Stimulated activated CD4-positive, alpha-beta T cell treated with anti-CD3 and anti-CD28 coated beads, TNF-alpha, amount 100 ng/mL, for 48 hours (primary cell): Measurements from ENCODE around the gene SLC36A1.

ENCODE experiments used
- DNase-seq, 3 donors: peaks; one replicate each; pipeline ENCODE4 v3.0.0-alpha.2; 2020; ENCODE audit warnings: low read depth in 3 of 3

SLC36A1 gene

GRCh38 chr5:151451626-151452520 is 4.5 kb downstream of the SLC36A1 start:
- DNase-seq = no peak

DNA sequence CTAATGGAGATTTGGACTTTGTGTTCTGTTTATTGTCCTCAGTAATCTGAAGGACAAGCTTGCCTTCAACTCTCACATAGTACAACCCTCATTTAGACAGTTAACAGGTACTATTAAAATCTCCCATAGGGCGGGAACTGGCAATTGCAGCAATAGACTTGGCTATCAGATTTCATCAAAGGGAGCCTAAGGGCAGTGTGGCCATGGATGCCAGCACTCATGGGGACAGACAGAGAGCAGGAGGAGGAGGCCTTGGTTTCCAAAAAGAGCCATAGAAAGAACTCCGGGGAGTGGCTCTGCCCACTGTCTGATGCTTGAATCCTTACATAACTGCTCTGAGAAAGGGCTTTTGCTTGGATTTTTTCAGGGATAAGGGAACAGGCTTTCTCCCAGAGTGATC is 6.8 kb downstream of the SLC36A1 start:
- no peak for DNase-seq

DNA sequence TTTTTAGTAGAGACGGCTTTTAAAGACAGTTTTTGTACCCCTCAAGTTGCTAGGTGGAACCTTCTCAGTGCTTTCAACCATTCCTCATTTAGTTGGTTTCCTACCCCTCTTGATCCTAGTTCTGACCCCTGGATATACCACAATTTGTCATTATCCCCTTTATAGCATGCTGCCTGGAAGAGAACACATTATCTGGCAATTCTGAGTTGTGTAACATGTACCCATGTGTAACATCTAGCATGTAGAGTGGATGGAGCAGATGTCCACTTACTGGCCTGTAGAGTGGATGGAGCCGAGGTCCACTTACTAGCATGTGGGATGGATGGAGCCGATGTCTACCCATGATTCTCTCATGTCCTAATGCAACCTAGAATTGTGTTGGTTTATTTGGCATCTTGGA is 7.5 kb downstream of the SLC36A1 start:
- DNase-seq = no peak

- no peak for DNase-seq
Observed at GRCh38 chr5:151456321-151456940, 9.0 kb downstream of the SLC36A1 start.

DNA sequence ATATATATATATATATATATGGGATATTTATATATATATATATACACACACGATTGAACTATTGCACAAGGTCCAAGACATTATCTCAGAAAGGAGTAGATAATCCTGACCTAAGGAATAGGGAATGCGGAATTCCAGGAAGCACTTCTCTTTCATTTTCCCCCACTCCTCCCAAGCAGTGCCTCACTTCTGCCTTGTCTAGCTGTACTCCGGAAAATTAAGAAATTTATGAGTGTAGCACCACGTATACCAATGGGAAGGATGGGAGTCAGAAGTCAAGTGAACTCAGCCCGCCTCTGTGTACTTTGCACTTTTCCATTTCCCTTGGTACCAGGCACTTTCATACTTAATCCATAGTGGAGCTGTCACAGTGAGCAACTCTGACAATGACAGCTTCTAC is 10.9 kb downstream of the SLC36A1 start:
- DNase-seq = no peak

DNA sequence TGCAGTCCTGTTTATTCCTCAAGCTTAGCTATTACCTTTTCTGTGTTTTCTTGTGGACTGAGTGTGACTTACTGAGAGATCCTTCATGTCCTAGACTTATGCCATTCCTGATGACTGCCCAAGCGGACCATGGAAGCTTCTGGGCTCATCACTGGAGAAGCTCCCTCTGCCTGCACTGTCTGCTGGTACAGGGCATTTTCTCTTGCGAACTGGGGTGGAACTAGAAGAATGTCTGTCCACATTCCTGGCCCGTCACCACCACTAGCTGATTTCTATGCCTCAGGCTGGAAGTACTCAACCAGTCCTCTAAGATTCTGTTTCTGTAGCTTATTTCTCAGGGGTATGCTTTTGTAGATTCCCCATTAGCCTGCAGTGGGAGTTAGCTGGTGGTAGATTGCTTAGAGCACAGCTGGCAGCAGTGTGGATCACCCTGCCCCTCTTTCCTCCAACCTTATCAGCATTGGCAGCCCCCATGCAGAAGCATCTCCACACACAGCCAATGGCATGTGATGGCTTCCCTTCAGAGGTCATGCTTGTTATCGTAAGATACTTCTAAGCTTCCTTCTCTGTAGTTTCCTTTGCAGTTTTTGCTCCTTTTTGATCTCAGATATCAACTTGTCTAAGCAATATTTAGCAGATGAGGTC is 12.4 kb downstream of the SLC36A1 start:
- DNase-seq = no peak

- DNase-seq = no peak
Observed at GRCh38 chr5:151461312-151461711, 13.9 kb downstream of the SLC36A1 start.

DNA sequence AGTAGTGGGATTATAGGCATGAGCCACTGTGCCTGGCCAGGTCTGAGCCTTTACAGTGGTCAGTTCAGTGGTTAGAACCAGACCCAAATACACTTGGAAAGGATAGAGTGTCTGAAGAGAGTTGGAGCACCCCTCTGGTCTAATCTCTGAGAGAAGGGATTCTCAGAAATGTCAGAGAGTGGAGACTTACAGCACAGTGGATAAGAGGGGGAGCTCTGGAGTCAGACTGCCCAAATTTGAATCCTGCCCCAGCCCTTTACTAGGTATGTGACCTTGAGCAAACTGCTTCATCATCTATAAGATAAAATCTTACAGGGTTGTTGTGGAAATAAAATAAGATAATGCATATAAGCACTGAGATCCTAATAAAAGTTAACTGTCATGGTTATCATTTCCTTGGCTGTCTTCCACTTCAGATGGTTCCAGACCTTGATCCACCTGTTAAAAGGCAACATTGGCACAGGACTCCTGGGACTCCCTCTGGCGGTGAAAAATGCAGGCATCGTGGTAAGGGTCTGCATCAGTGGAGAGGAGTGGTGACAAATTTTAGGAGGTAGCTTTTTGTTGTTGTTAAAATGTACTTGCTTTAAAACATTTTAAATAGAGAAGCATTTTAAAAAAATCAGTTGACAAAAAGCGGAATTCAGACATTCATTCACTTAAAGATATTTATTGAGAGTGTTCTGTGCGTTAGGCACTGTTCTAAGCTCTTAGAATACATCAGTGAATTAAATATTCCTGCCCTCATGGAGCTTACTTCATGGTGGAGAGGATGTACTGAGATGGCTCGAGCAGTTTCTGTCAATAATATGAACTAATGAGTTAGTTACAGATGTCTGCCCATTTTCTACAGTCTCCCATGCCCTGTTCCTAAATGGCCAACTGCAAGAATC is 16.0 kb downstream of the SLC36A1 start:
- no peak for DNase-seq

DNA sequence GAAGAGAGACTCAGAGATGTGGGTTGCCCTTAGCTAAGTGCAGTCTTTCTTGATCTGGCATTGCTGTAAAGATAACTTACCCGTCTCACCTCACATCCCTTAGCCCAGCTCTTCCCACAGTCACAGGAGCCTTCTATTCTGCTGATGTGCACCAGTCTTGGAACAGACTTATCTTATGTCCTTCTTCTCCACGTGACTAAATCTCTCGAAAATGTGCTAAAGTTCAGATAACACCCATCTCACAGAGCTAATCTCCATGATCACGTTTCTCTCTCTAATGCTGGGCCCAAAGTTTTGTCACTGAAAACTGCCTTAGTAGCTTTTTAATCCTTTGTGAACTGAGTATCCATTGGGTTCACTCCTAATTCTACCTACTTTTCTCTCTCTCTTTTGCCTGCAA is 16.7 kb downstream of the SLC36A1 start:
- no peak for DNase-seq

GRCh38 chr5:151465476-151465875 is 18.1 kb downstream of the SLC36A1 start:
- DNase-seq = no peak

- no peak for DNase-seq
Observed at GRCh38 chr5:151467576-151467975, 20.2 kb downstream of the SLC36A1 start.

DNA sequence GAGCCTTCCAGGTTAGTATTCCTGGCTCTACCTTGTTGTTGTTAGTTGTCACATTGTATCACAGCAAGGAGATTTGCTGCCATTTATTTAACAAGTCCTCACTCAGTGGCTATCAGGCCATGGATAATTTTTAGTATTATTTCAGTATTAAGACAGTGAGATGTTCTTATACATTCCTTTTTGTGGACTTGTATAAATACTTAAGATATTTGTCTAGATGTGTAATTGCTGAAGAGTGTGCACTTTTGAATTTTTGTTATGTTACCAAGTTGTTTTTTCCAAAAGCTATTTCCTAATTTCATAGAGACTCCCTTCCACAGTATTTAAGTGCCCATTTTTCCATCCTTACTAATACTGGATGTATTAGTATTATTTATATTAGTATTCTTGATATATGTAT is 22.0 kb downstream of the SLC36A1 start:
- DNase-seq = no peak

GRCh38 chr5:151469992-151470391 is 22.6 kb downstream of the SLC36A1 start:
- DNase-seq = no peak

DNA sequence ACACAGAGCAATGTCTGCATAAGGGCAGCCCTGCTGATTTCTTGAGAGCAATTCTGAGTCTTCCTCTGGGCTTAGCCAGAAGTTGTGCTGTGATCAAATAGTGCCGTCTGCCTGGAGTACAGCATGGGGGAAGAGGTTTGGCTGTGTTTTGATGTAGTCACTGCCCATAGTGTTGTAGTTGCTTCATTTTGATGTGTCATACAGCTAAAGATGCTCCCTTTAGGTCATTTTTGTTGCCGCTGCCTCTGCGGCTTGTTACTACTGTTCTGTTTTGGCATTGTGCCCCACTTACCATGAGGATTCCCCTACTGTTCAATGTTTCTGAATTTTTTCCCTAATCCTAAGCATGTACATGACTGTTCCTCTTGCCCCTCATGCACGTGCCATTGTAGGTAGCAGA is 23.0 kb downstream of the SLC36A1 start:
- no peak for DNase-seq

DNA sequence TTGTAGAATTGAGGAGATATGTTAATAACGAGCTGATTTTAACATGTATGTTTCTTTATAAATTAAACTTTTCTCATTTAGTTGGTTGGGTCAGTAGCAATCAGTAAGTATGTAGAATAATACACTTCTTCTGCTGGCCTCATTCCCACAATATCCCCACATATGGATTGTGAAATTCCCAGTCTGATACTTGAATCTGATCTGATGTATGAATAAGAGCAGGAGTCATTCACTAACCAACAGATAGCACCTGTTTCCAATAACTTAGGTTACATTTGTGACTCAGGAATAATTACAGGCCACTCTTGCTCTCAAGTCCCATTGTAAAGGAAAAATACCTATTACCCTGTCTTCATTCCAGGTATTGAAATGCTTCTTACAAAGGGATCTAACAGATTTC is 23.9 kb downstream of the SLC36A1 start:
- DNase-seq = no peak

DNA sequence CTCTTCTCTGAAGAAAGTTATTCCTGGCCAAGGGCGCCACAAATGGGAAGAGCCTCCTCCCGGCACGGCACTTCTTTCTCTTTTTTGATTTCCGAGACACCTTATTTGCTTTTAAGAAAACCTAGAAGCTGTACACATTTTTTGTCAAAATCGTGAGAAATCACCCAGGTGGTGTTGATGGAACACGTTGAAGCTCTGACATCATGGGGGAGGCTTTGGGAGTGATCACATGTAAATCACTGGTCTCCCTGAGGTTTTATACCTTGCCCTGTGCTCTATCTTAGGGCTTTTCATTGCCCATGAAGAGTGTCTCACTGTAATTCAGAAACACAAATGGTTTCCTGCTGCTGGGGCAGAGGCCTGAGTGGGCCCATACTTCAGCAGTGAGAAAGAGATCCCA is 27.4 kb downstream of the SLC36A1 start:
- no peak for DNase-seq

GRCh38 chr5:151475388-151475787 is 28.0 kb downstream of the SLC36A1 start:
- no peak for DNase-seq

GRCh38 chr5:151476016-151476415 is 28.6 kb downstream of the SLC36A1 start:
- DNase-seq = no peak

GRCh38 chr5:151477101-151477500 is 29.7 kb downstream of the SLC36A1 start:
- no peak for DNase-seq

- DNase-seq = no peak
Observed at GRCh38 chr5:151480384-151481293, 33.2 kb downstream of the SLC36A1 start.

GRCh38 chr5:151483176-151483575 is 35.8 kb downstream of the SLC36A1 start:
- DNase-seq = no peak
